ENCODE measurements around the gene ISG15. TPM values are rescaled to one million over a fixed set of nuclear protein-coding genes. Genes with fewer than 3 reads are reported as not detected.

ISG15 gene
- total RNA-seq, 4 donors from 2014 or later, result 36.0 to 70.6 (median 40.8) TPM; not detected in 1

DNA sequence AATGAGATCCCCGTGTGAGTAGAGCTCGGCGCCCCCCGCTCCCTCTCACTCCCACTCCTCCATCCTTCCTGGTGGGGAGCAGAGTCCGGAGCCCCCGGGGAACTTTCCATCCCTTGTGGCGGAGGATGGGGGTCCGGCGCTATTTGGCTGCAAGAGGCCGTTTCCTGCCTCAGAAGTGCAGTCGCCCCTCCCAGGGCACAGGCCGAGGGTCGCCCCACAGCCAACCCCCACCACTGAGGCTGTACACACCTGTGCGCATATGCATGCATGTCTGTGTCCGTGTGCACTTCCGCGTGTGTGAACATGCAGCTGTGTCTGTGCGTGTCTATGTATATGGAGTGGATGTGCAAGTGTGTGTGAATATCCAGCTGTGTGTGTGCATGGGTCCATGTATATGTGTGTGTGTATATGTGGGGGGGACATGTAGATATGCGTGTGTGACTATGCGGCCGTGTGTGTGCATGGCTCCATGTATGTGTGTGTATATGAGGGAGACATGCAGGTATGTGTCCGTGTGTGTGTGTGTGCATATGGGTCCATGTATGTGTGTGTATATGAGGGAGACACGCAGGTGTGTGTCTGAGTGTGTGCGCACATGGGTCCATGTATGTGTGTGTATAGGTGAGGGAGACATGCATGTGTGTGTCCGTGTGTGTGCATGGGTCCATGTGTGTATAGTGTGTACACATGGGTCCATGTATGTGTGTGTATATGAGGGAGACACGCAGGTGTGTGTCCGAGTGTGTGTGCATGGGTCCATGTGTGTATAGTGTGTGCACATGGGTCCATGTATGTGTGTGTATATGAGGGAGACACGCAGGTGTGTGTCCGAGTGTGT lies 38.9 kb downstream of the ISG15 start:
- 80 to 94% methylated on average over 8 to 29 of the region's 29 CpGs for WGBS, 2 donors (ENCODE audit: low coverage in 1 of 2)
- TF ChIP-seq EP300 (IDR thresholded peaks at IDR 0.05; ENCODE audit: low read depth) (no peak), POLR2AphosphoS5 (IDR thresholded peaks at IDR 0.05) (no peak), POLR2A (IDR thresholded peaks at IDR 0.05) (no peak)
- TF ChIP-seq, protein P1, sequence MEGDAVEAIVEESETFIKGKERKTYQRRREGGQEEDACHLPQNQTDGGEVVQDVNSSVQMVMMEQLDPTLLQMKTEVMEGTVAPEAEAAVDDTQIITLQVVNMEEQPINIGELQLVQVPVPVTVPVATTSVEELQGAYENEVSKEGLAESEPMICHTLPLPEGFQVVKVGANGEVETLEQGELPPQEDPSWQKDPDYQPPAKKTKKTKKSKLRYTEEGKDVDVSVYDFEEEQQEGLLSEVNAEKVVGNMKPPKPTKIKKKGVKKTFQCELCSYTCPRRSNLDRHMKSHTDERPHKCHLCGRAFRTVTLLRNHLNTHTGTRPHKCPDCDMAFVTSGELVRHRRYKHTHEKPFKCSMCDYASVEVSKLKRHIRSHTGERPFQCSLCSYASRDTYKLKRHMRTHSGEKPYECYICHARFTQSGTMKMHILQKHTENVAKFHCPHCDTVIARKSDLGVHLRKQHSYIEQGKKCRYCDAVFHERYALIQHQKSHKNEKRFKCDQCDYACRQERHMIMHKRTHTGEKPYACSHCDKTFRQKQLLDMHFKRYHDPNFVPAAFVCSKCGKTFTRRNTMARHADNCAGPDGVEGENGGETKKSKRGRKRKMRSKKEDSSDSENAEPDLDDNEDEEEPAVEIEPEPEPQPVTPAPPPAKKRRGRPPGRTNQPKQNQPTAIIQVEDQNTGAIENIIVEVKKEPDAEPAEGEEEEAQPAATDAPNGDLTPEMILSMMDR (IDR thresholded peaks at IDR 0.05), result no peak

DNA sequence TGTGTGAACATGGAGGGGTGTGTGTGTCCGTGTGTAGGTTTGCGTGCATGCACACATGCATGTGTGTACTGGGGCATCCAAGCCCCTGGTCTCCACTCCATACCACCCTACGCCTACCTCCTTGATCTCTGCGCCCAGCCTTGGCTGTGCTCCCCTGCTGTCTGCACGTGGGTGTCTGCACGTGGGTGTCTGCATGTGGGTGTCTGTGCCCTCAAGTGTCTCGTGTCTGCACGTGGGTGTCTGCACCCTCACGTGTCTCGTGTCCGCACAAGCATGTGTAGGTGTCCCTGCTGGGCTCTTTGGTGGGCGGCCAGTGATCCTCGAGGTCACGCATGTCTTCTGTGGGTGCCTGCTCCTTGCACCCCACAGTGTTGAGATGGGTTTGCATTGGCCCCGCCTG lies 39.7 kb downstream of the ISG15 start:
- intact Hi-C loops (cut with DNase I; ENCODE audit: low total_unique reads), result no loop called here
- in situ Hi-C loops (cut with MboI; ENCODE audit: low pct_ligation_motif_present in 1 of 4, low pct_unique_long_range_greater_than_20kb in 1 of 4, low sequenced_read_pairs in 3 of 4), result no loop called here
- no peaks in the 10 kb centered on the region for H3K36me3 ChIP-seq

More for the DNA sequence above, 38.9 kb downstream of the ISG15 start:
- intact Hi-C loops (cut with DNase I; ENCODE audit: low total_unique reads) (no loop called here), in situ Hi-C loops (cut with MboI; ENCODE audit: low pct_ligation_motif_present in 1 of 4, low pct_unique_long_range_greater_than_20kb in 1 of 4, low sequenced_read_pairs in 3 of 4) (no loop called here)
- no peaks in the 10 kb centered on the region for H3K36me3 ChIP-seq
- H3K27me3 ChIP-seq, result peaks cover 6% of the 10 kb centered on the region
- no peak overlapping the region for H3K4me3 ChIP-seq
- no peak overlapping the region for H3K27ac ChIP-seq
- H3K4me1 ChIP-seq, result peaks cover 0 to 8% (median 1%) of the 10 kb centered on the region in 4 donors
- no peak for DNase-seq
- H3K9me3 ChIP-seq, result no peaks in the 10 kb centered on the region

DNA sequence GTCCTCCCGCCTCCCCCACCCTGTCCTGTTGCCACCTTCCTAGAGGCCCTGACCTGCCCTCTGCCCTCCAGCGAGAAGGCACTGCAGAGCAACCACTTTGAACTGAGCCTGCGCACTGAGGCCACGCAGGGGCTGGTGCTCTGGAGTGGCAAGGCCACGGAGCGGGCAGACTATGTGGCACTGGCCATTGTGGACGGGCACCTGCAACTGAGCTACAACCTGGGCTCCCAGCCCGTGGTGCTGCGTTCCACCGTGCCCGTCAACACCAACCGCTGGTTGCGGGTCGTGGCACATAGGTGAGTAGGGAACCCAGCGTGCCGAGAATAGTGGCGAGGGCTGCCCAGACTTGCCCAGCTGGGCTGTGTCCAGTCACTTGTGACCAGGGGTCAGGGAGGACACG lies 40.4 kb downstream of the ISG15 start:
- Histone ChIP-seq H3K27me3 (peaks cover 21% of the 10 kb centered on the region), H3K27ac (no peak overlapping the region), H3K4me3 (no peak overlapping the region), H3K36me3 (no peaks in the 10 kb centered on the region), H3K9me3 (no peaks in the 10 kb centered on the region), H3K4me1 (peaks cover 0 to 14% (median 6%) of the 10 kb centered on the region in 4 donors)
- WGBS, 2 donors (ENCODE audit: low coverage in 1 of 2), result 94% methylated on average over 18 of the region's 18 CpGs; no CpG with 5 or more reads in 1 of the 2 donors
- in situ Hi-C loops (cut with MboI; ENCODE audit: low pct_ligation_motif_present in 1 of 4, low pct_unique_long_range_greater_than_20kb in 1 of 4, low sequenced_read_pairs in 3 of 4) (no loop called here), intact Hi-C loops (cut with DNase I; ENCODE audit: low total_unique reads) (no loop called here)
- no peak for DNase-seq
- no peak for TF ChIP-seq EP300 (IDR thresholded peaks at IDR 0.05; ENCODE audit: low read depth)
- no peak for TF ChIP-seq POLR2AphosphoS5 (IDR thresholded peaks at IDR 0.05)
- TF ChIP-seq, protein P1 (IDR thresholded peaks at IDR 0.05), result no peak
- no peak for TF ChIP-seq POLR2A (IDR thresholded peaks at IDR 0.05)

More for the DNA sequence above, 39.7 kb downstream of the ISG15 start:
- Histone ChIP-seq H3K4me1 (peaks cover 0 to 8% (median 1%) of the 10 kb centered on the region in 4 donors), H3K27me3 (peaks cover 14% of the 10 kb centered on the region), H3K4me3 (no peak overlapping the region), H3K27ac (no peak overlapping the region), H3K9me3 (no peaks in the 10 kb centered on the region)
- TF ChIP-seq EP300 (IDR thresholded peaks at IDR 0.05; ENCODE audit: low read depth), result no peak
- WGBS, 2 donors (ENCODE audit: low coverage in 1 of 2), result 83% methylated on average over 15 of the region's 15 CpGs; no CpG with 5 or more reads in 1 of the 2 donors
- no peak for DNase-seq

DNA sequence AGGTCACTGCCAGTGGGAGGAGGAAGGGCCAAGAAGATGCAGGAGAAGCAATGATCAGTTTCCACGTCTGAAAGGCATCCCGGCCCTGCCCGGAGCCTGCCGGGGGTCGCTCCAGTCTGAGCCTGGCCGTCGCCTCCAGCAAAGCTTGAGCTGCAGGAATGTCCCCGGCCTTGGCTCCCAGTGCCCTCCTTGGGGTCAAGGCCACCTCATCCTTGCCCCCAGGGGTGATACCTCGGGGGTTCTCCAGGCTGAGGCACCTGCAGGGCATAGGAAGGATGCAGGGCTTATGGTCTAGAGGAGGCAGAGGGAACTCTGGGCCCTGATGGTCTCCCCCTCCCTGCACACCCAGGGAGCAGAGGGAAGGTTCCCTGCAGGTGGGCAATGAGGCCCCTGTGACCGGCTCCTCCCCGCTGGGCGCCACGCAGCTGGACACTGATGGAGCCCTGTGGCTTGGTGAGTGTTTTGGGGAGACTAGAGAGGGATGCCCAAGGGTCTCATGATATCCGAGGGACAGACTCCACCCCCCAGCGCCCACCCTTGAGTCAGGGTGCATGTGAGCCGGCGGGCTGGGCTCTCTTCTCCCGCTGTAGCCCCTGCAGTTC lies 40.9 kb downstream of the ISG15 start:
- intact Hi-C loops (cut with DNase I; ENCODE audit: low total_unique reads) (no loop called here), in situ Hi-C loops (cut with MboI; ENCODE audit: low pct_ligation_motif_present in 1 of 4, low pct_unique_long_range_greater_than_20kb in 1 of 4, low sequenced_read_pairs in 3 of 4) (no loop called here)

More for the DNA sequence above, 40.9 kb downstream of the ISG15 start:
- no peaks in the 10 kb centered on the region for H3K36me3 ChIP-seq
- no peaks in the 10 kb centered on the region for H3K9me3 ChIP-seq
- no peak overlapping the region for H3K4me3 ChIP-seq
- WGBS, 2 donors (ENCODE audit: low coverage in 1 of 2), result 95% methylated on average over 18 of the region's 18 CpGs; no CpG with 5 or more reads in 1 of the 2 donors
- peaks cover 5 to 20% (median 12%) of the 10 kb centered on the region in 4 donors for H3K4me1 ChIP-seq
- no peak overlapping the region for H3K27ac ChIP-seq
- no peak for DNase-seq
- no peak for TF ChIP-seq EP300 (IDR thresholded peaks at IDR 0.05; ENCODE audit: low read depth)
- TF ChIP-seq, protein P1 (IDR thresholded peaks at IDR 0.05), result no peak
- no peak for TF ChIP-seq POLR2AphosphoS5 (IDR thresholded peaks at IDR 0.05)
- peaks cover 26% of the 10 kb centered on the region for H3K27me3 ChIP-seq
